Measurements from ENCODE around the gene ZNF579. TPM values are rescaled to one million over a fixed set of nuclear protein-coding genes. Genes with fewer than 3 reads are reported as not detected.
"Not testable (repeated sequence)": the region's sequence is repeated elsewhere in the genome, so short reads cannot be mapped to it uniquely, and the experiment has no call there.

The ZNF579 gene
- total and polyA plus RNA-seq, 10 donors, result 0.72 to 10.6 (median 5.7) TPM

DNA sequence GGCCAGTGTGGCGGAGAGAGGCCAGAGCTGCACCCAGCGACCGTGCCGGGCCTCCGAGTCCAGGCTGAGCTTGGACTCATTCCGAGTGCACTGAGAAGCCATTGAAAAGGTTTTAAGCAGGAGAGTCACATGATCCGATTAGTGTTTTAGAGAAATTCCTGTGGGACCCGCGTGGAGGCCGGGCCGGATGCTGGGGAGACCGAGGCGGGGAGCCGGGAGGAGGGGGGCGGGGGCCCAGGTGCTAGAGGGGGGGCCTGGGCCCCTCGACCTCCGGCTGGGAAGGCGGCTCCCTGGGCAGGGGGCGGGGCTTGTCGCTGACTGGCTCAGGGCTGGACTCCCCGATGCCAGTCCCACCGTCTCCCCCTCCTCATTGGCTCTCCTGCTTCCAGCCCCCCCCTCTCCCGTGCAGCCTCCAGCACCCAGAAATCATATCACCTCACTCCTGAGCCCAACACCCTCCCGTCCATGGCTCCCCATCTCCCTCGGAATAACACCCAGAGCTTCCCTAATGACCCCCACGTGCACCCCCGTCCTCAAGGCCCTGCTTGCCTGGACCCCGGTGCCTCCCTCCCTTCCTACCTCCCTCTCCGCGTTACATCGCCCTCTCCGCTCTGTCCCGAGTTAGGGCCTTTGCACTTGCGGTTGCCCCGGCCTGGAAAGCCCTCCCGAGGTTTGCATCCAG, 5.2 kb upstream of the ZNF579 start:
- TF ChIP-seq POLR2AphosphoS5 (IDR thresholded peaks at IDR 0.05) (peak in 1 of 3 donors; percentile 28), POLR2A (IDR thresholded peaks at IDR 0.05) (no peak)
- WGBS, 5 donors, result 3 to 7% (median 4%) methylated on average over 27 to 34 of the region's 36 CpGs
- peak; percentile 89 for DNase-seq
- intact Hi-C loops (cut with DNase I; ENCODE audit: low total_unique reads), result no loop called here
- Histone ChIP-seq H3K4me3 (peak overlapping the region in 7 of 8 donors; percentile 19 to 71 (median 37)), H3K4me1 (peaks cover 27 to 44% (median 40%) of the 10 kb centered on the region in 6 donors), H3K27me3 (replicated peaks in 1 of 7) (peaks cover 0 to 26% (median 0%) of the 10 kb centered on the region in 7 donors), H3K27ac (peak overlapping the region in 6 of 8 donors; percentile 7 to 65 (median 46)), H3K9me3 (no peaks in the 10 kb centered on the region), H3K36me3 (no peaks in the 10 kb centered on the region)

DNA sequence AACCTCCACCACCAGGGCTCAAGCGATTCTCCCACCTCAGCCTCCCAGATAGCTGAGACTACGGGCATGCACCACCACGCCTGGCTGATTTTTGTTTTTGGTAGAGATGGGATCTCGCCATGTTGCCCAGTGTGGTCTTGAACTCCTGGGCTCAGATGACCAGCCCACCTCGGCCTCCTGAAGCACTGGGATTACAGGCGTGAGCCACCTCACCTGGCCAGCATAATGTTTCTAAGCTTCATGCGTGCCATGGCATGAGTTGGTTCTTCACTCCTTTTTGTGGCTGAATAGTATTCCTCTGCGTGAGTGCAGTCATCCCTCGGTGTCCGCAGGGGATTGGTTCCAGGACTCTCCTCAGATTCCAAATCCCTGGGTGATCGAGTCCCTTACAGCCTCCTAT, 4.2 kb upstream of the ZNF579 start:
- TF ChIP-seq POLR2AphosphoS5 (IDR thresholded peaks at IDR 0.05) (no peak), POLR2A (IDR thresholded peaks at IDR 0.05) (no peak)
- TF ChIP-seq, protein P1, sequence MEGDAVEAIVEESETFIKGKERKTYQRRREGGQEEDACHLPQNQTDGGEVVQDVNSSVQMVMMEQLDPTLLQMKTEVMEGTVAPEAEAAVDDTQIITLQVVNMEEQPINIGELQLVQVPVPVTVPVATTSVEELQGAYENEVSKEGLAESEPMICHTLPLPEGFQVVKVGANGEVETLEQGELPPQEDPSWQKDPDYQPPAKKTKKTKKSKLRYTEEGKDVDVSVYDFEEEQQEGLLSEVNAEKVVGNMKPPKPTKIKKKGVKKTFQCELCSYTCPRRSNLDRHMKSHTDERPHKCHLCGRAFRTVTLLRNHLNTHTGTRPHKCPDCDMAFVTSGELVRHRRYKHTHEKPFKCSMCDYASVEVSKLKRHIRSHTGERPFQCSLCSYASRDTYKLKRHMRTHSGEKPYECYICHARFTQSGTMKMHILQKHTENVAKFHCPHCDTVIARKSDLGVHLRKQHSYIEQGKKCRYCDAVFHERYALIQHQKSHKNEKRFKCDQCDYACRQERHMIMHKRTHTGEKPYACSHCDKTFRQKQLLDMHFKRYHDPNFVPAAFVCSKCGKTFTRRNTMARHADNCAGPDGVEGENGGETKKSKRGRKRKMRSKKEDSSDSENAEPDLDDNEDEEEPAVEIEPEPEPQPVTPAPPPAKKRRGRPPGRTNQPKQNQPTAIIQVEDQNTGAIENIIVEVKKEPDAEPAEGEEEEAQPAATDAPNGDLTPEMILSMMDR (IDR thresholded peaks at IDR 0.05 in 8 of 11, conservative IDR thresholded peaks at IDR 0.05 in 3 of 11), result no peak
- DNase-seq, result no peak
- WGBS, 5 donors, result 79 to 95% (median 92%) methylated on average over 11 of the region's 11 CpGs
- Histone ChIP-seq H3K27me3 (replicated peaks in 1 of 7) (peaks cover 0 to 26% (median 0%) of the 10 kb centered on the region in 7 donors), H3K36me3 (no peaks in the 10 kb centered on the region), H3K4me1 (peaks cover 27 to 51% (median 44%) of the 10 kb centered on the region in 6 donors), H3K9me3 (no peaks in the 10 kb centered on the region), H3K4me3 (no peak overlapping the region), H3K27ac (no peak overlapping the region)
- intact Hi-C loops (cut with DNase I; ENCODE audit: low total_unique reads), result no loop called here

DNA sequence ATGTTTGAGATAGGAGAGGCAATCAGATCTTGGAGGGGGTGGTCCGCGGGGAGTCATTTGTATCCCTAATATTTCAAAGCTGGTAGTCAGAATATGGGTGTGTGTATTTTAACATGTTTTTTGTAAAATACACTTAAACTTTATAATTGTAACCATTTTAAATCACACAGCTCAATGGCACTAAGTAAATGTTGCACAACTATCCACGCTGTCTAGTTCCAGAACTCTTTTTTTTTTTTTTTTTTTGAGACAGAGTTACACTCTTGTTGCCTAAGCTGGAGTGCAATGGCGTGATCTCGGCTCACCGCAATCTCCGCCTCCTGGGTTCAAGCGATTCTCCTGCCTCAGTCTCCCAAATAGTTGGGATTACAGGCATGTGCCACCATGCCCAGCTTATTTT, 3.2 kb upstream of the ZNF579 start:
- H3K9me3 ChIP-seq; H3K36me3 ChIP-seq; H3K27ac ChIP-seq; intact Hi-C loops (cut with DNase I; ENCODE audit: low total_unique reads); H3K4me3 ChIP-seq; DNase-seq: not testable (repeated sequence)
- Histone ChIP-seq H3K27me3 (replicated peaks in 1 of 7) (peaks cover 0 to 26% (median 0%) of the 10 kb centered on the region in 7 donors), H3K4me1 (peaks cover 27 to 57% (median 49%) of the 10 kb centered on the region in 6 donors)
- 66 to 89% (median 84%) methylated on average over 8 of the region's 8 CpGs for whole genome bisulfite sequencing, 5 donors

DNA sequence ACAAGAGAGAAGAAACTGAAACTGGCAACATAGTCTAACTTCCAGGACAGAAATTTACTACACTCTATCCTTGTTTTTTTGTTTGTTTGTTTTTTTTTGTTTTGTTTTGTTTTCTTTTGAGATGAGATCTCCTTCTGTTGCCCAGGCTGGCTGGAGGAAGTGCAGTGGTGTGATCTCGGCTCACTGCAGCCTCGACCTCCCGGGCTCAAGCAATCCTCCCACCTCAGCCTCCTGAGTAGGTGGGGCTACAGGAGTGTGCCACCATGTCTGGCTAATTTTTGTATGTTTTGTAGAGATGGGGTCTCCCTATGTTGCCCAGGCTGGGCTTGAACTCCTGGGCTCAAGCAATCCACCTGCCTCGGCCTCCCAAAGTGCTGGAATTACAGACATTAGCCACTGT, 1.6 kb upstream of the ZNF579 start:
- H3K27me3 ChIP-seq (replicated peaks in 1 of 7), result peaks cover 0 to 20% (median 0%) of the 10 kb centered on the region in 7 donors
- WGBS, 5 donors, result 70 to 88% (median 78%) methylated on average over 4 of the region's 4 CpGs
- H3K36me3 ChIP-seq, result peaks cover 0 to 22% (median 18%) of the 10 kb centered on the region in 6 donors
- H3K9me3 ChIP-seq; DNase-seq; H3K27ac ChIP-seq; H3K4me3 ChIP-seq; intact Hi-C loops (cut with DNase I; ENCODE audit: low total_unique reads): not testable (repeated sequence)
- peaks cover 22 to 49% (median 40%) of the 10 kb centered on the region in 6 donors for H3K4me1 ChIP-seq

DNA sequence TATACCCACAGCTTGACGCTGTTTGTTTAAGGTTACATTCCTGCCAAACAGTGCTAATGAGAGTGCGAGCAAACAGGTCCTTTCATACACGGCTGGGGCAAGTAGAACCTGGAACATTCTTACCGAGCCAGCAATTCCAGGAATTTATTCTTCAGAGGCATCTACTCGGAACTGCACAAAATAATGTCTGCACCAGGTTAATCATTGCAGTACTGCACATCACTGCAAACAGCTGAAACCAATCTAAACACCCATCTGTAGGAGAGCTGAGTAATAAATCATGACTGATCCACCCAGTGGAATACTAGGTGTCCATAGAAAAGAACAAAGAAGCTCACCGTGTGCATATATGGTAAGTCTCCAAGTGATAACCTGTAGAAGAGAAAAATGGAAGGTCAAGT, 1.2 kb upstream of the ZNF579 start:
- WGBS, 5 donors, result 39 to 60% (median 54%) methylated on average over 6 of the region's 6 CpGs
- H3K36me3 ChIP-seq, result peaks cover 0 to 27% (median 20%) of the 10 kb centered on the region in 6 donors
- peaks cover 0 to 17% (median 0%) of the 10 kb centered on the region in 7 donors for H3K27me3 ChIP-seq (replicated peaks in 1 of 7)
- H3K27ac ChIP-seq, result no peak overlapping the region
- peaks cover 0 to 4% (median 0%) of the 10 kb centered on the region in 8 donors for H3K9me3 ChIP-seq
- TF ChIP-seq, protein P1 (IDR thresholded peaks at IDR 0.05 in 8 of 11, conservative IDR thresholded peaks at IDR 0.05 in 3 of 11), result no peak
- no peak for TF ChIP-seq POLR2A (IDR thresholded peaks at IDR 0.05)
- TF ChIP-seq POLR2AphosphoS5 (IDR thresholded peaks at IDR 0.05), result no peak
- intact Hi-C loops (cut with DNase I; ENCODE audit: low total_unique reads), result no loop called here
- H3K4me3 ChIP-seq, result no peak overlapping the region
- H3K4me1 ChIP-seq, result peaks cover 18 to 44% (median 35%) of the 10 kb centered on the region in 6 donors
- DNase-seq, result no peak
